Neural cell (in vitro differentiated cells): ENCODE data around the gene ALDOA. TPM values are rescaled to one million over a fixed set of nuclear protein-coding genes. Genes with fewer than 3 reads are reported as not detected.
"Not testable (repeated sequence)": the region's sequence is repeated elsewhere in the genome, so short reads cannot be mapped to it uniquely, and the experiment has no call there.

Experiments used
- H2AFZ ChIP-seq: fragments of 200-600, 300-800 bp; sonication (generic), shearing (Covaris generic); 2 replicates; pipeline ENCODE4 v1.6.0; 2014; ENCODE audit warnings: low read depth, mild to moderate bottlenecking, antibody characterized with exemption, low read length, moderate library complexity
- H3F3A ChIP-seq: fragments of 200-600 bp; shearing (Covaris generic); 2 replicates; pipeline ENCODE4 v1.6.1; 2016; ENCODE audit warnings: mild to moderate bottlenecking, moderate library complexity, mixed read lengths, antibody characterized with exemption, low read length; ENCODE audit not compliant: insufficient read depth, poor library complexity, severe bottlenecking
- H3K27ac ChIP-seq: fragments of 200-600, 300-800 bp; sonication (generic), shearing (Covaris generic); 2 replicates; pipeline ENCODE4 v1.5.1; 2014; ENCODE audit warnings: mild to moderate bottlenecking, low read length, moderate library complexity
- H3K27me3 ChIP-seq: fragments of 300-800, 200-600 bp; sonication (generic), shearing (Covaris generic); 2 replicates; pipeline ENCODE4 v1.6.0; 2014; ENCODE audit warnings: mild to moderate bottlenecking, low read depth, low read length, moderate library complexity; ENCODE audit not compliant: insufficient read depth
- H3K36me3 ChIP-seq: fragments of 300-800, 200-600 bp; sonication (generic), shearing (Covaris generic); 2 replicates; pipeline ENCODE4 v1.5.1; 2014; ENCODE audit warnings: mild to moderate bottlenecking, antibody characterized with exemption, low read length, moderate library complexity; ENCODE audit not compliant: insufficient read depth
- H3K4me2 ChIP-seq: fragments of 300-800, 200-600 bp; sonication (generic), shearing (Covaris generic); 2 replicates; pipeline ENCODE4 v1.6.0; 2014; ENCODE audit warnings: mild to moderate bottlenecking, low read length
- H3K4me3 ChIP-seq: fragments of 300-800, 200-600 bp; sonication (generic), shearing (Covaris generic); 2 replicates; pipeline ENCODE4 v1.5.1; 2014; ENCODE audit warnings: mild to moderate bottlenecking, low read length, moderate library complexity
- H3K79me2 ChIP-seq: fragments of 200-600 bp; shearing (Covaris generic); replicated peaks from 2 replicates; pipeline ENCODE4 v1.6.0; 2014; ENCODE audit warnings: mild to moderate bottlenecking, low read length, moderate library complexity; ENCODE audit not compliant: insufficient read depth
- H3K9ac ChIP-seq: fragments of 300-800, 200-600 bp; sonication (generic), shearing (Covaris generic); 2 replicates; pipeline ENCODE4 v1.6.1; 2016; ENCODE audit warnings: mild to moderate bottlenecking, low read length, mixed read lengths
- H3K9me2 ChIP-seq: fragments of 200-600 bp; shearing (Covaris generic); 2 replicates; pipeline ENCODE4 v1.6.1; 2016; ENCODE audit warnings: mild to moderate bottlenecking, low read length, mixed read lengths; ENCODE audit not compliant: insufficient read depth
- H3K9me3 ChIP-seq: fragments of 200-600, 300-800 bp; sonication (generic), shearing (Covaris generic); 2 replicates; pipeline ENCODE4 v1.6.1; 2016; ENCODE audit warnings: mild to moderate bottlenecking, mixed run types, low read length, moderate library complexity, mixed read lengths
- H4K20me1 ChIP-seq: fragments of 200-600 bp; shearing (Covaris generic); 2 replicates; pipeline ENCODE4 v1.6.1; 2016; ENCODE audit warnings: mild to moderate bottlenecking, mixed run types; ENCODE audit not compliant: insufficient read depth
- CTCF ChIP-seq: fragments of 450-650 bp; IDR thresholded peaks from 2 replicates; pipeline ENCODE4 v1.5.1; 2014; ENCODE audit warnings: antibody characterized with exemption, mild to moderate bottlenecking, moderate library complexity; ENCODE audit not compliant: poor library complexity, severe bottlenecking
- EP300 ChIP-seq: fragments of 450-650 bp; conservative IDR thresholded peaks from 2 replicates; pipeline ENCODE4 v1.6.1; 2014; ENCODE audit warnings: antibody characterized with exemption, mild to moderate bottlenecking, moderate library complexity; ENCODE audit not compliant: poor library complexity, severe bottlenecking
- EZH2 ChIP-seq: fragments of 200-600, 300-800 bp; shearing (Covaris generic), sonication (generic); IDR thresholded peaks from 2 replicates; pipeline ENCODE4 v1.6.1; 2014; ENCODE audit warnings: antibody characterized with exemption, low read length, borderline replicate concordance, mild to moderate bottlenecking; ENCODE audit not compliant: insufficient read depth, poor library complexity, severe bottlenecking
- MXI1 ChIP-seq: fragments of 450-650 bp; conservative IDR thresholded peaks from 2 replicates; pipeline ENCODE4 v1.6.1; 2014; ENCODE audit warnings: antibody characterized with exemption, mild to moderate bottlenecking; ENCODE audit not compliant: poor library complexity, severe bottlenecking
- POLR2AphosphoS5 ChIP-seq: IDR thresholded peaks from 2 replicates; pipeline ENCODE4 v1.6.1; 2012
- RAD21 ChIP-seq: fragments of 450-650 bp; conservative IDR thresholded peaks from 2 replicates; pipeline ENCODE4 v1.6.1; 2014; ENCODE audit warnings: antibody characterized with exemption, mild to moderate bottlenecking, moderate library complexity
- REST ChIP-seq: IDR thresholded peaks from 2 replicates; pipeline ENCODE4 v1.6.1; 2012; ENCODE audit warnings: borderline replicate concordance
- SMC3 ChIP-seq: fragments of 450-650 bp; conservative IDR thresholded peaks from 2 replicates; pipeline ENCODE4 v1.6.1; 2014; ENCODE audit warnings: antibody characterized with exemption, mild to moderate bottlenecking, moderate library complexity; ENCODE audit not compliant: poor library complexity
- TAF1 ChIP-seq: IDR thresholded peaks from 2 replicates; pipeline ENCODE4 v1.6.1; 2012; ENCODE audit warnings: low read depth
- polyA plus RNA-seq: library from polyadenylated mRNA; depleted of rRNA; stranded (reverse); fragments of >200 nt; gene quantifications from 2 replicates; pipeline ENCODE4 v1.2.3, GENCODE V29; 2014

Gene ALDOA
- polyA plus RNA-seq, 1 donor from 2014 or later, result 59.3 TPM

DNA sequence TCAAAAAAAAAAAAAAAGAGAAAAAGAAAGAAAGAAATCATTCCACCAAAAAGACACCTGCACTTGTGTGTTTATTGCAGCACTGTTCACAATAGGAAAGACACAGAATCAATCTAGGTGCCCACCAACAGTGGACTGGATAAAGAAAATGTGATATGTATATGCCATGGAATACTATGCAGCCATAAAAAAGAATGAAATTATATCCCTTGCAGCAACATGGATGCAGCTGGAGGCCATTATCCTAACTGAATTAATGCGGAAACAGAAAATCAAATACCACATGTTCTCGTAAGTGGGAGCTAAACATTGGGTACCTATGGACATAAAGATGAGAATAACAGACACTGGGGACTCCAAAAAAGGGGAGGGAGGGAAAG, 48.3 kb upstream of the ALDOA start:
- no peak overlapping the region for H3K4me2 ChIP-seq
- H3K9ac ChIP-seq, result no peak overlapping the region
- TF ChIP-seq CTCF (no peak), RAD21 (no peak), SMC3 (no peak), TAF1 (no peak), EZH2 (no peak), MXI1 (no peak), POLR2AphosphoS5 (no peak), EP300 (no peak), REST (no peak)
- H3K9me2 ChIP-seq, result no peaks in the 10 kb centered on the region
- H3K4me3 ChIP-seq, result no peak overlapping the region
- no peaks in the 10 kb centered on the region for H3F3A ChIP-seq
- H3K36me3 ChIP-seq, result no peaks in the 10 kb centered on the region
- H3K79me2 ChIP-seq, result no peaks in the 10 kb centered on the region
- H2AFZ ChIP-seq, result no peak overlapping the region
- no peaks in the 10 kb centered on the region for H3K27me3 ChIP-seq
- no peaks in the 10 kb centered on the region for H4K20me1 ChIP-seq
- no peak overlapping the region for H3K27ac ChIP-seq
- H3K9me3 ChIP-seq, result no peaks in the 10 kb centered on the region

DNA sequence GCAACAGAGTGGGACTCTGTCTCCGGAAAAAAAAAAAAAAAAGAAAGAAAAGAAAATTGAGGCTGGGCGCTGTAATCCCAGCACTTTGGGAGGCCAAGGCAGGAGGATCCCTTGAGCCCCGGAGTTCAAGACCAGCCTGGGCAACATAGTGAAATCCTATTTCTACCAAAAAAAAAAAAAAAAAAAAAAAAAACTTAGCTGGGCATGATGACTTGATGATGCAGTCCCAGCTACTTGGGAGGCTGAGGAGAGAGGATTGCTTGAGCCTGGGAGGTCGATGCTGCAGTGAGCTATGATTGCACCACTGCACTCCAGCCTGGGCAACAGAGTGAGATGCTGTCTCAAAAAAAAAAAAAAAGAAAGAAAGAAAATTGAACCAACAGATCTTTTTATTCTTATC, 47.6 kb upstream of the ALDOA start:
- H3K9ac ChIP-seq, H3K4me2 ChIP-seq, H3K79me2 ChIP-seq, H3F3A ChIP-seq, H3K4me3 ChIP-seq, H3K9me2 ChIP-seq, H3K9me3 ChIP-seq, H3K36me3 ChIP-seq, H3K27me3 ChIP-seq, H2AFZ ChIP-seq, H4K20me1 ChIP-seq, H3K27ac ChIP-seq: not testable (repeated sequence)

GRCh38 chr16:30018731-30019158, 46.8 kb upstream of the ALDOA start:
- H3K9ac ChIP-seq, result no peak overlapping the region
- H3K27ac ChIP-seq, result no peak overlapping the region
- no peaks in the 10 kb centered on the region for H3K27me3 ChIP-seq
- no peaks in the 10 kb centered on the region for H3K36me3 ChIP-seq
- TF ChIP-seq TAF1 (no peak), SMC3 (no peak), EZH2 (no peak), CTCF (no peak), REST (no peak), RAD21 (no peak), EP300 (no peak), POLR2AphosphoS5 (no peak), MXI1 (no peak)
- no peak overlapping the region for H3K4me2 ChIP-seq
- H3K79me2 ChIP-seq, result no peaks in the 10 kb centered on the region
- H2AFZ ChIP-seq, result no peak overlapping the region
- H3F3A ChIP-seq, result no peaks in the 10 kb centered on the region
- H3K4me3 ChIP-seq, result no peak overlapping the region
- no peaks in the 10 kb centered on the region for H3K9me2 ChIP-seq
- no peaks in the 10 kb centered on the region for H3K9me3 ChIP-seq
- H4K20me1 ChIP-seq, result no peaks in the 10 kb centered on the region
